Measurements from ENCODE around the gene OMP. TPM values are rescaled to one million over a fixed set of nuclear protein-coding genes. Genes with fewer than 3 reads are reported as not detected.

Gene OMP
- total RNA-seq, 1 experiment from 2014 or later, result not detected

DNA sequence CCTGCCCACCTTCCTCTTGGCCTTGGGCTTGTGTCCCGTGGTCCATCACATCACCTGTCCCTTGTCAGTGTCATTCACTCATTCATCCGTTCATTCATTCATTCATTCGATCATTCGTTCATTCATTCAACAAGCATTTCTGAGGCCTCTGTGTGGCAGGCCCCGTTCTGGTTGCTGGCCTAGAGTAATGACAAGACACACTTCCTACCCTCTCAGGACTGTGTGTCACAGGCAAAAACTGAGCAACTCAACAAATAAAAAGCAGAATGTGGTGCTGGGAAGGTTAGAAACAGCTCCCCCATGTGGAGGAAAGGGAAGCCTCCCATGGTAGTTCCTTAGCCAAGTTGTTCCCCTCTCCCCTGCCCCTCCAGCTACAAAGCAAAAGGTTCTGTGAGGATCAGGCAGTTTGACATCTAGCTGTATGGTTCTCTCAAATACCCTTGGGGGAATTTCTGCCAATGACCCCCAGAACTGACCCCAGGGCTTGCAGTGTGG, 1.6 kb upstream of the OMP start:
- Mint-ChIP-seq H3K4me1 (ENCODE audit: insufficient read depth, unreplicated experiment) (no peaks in the 10 kb centered on the region), H3K36me3 (ENCODE audit: insufficient read depth, unreplicated experiment) (no peaks in the 10 kb centered on the region), H3K27me3 (ENCODE audit: insufficient read depth, unreplicated experiment) (no peaks in the 10 kb centered on the region), H3K4me3 (ENCODE audit: unreplicated experiment) (no peak overlapping the region), H3K9me3 (ENCODE audit: unreplicated experiment) (no peaks in the 10 kb centered on the region), H3K27ac (ENCODE audit: low read depth, unreplicated experiment) (no peak overlapping the region)
- intact Hi-C loops (cut with micrococcal nuclease), result no loop called here
- TF ChIP-seq, protein P1, sequence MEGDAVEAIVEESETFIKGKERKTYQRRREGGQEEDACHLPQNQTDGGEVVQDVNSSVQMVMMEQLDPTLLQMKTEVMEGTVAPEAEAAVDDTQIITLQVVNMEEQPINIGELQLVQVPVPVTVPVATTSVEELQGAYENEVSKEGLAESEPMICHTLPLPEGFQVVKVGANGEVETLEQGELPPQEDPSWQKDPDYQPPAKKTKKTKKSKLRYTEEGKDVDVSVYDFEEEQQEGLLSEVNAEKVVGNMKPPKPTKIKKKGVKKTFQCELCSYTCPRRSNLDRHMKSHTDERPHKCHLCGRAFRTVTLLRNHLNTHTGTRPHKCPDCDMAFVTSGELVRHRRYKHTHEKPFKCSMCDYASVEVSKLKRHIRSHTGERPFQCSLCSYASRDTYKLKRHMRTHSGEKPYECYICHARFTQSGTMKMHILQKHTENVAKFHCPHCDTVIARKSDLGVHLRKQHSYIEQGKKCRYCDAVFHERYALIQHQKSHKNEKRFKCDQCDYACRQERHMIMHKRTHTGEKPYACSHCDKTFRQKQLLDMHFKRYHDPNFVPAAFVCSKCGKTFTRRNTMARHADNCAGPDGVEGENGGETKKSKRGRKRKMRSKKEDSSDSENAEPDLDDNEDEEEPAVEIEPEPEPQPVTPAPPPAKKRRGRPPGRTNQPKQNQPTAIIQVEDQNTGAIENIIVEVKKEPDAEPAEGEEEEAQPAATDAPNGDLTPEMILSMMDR (IDR thresholded peaks at IDR 0.05; ENCODE audit: unreplicated experiment), result peak; percentile 28
- BruUV-seq (replicated peaks), result no TSS peak
- ChIA-PET CTCF (interaction anchor here (0.6 to 1.5 kb wide), 6 partner anchors 10 to 456 kb away, joined by 3 to 6 read pairs (median 3); no protein-coding TSS in a partner anchor), POLR2A (interaction anchor here (0.6 to 1.4 kb wide), 2 partner anchors 10 to 545 kb away, joined by 4 to 5 read pairs; no protein-coding TSS in a partner anchor)
- peak; percentile 33 for DNase-seq (ENCODE audit: unreplicated experiment)

DNA sequence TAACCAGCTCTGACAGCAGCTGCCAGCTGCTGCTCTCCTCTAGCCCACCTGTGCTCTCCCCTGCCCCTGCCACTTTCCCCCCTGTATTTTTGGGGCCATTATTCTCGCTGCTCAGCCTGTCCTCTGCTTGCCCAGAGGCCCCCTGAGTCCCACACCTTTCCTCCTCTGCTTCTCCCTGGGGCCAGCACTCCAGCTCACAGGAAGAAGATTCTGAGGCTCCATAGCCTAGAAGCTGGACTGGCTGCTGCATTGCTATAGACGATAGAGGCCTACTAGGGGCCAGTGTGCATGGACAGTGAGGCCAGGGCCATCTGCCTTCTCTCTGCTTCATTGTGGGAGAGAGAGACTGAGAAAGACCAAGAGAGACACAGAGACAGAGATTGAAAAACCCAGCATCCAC, 679 bp downstream of the OMP start:
- intact Hi-C loops (cut with micrococcal nuclease), result no loop called here
- no TSS peak for BruUV-seq (replicated peaks)
- no peak for DNase-seq (ENCODE audit: unreplicated experiment)
- peaks cover 12% of the 10 kb centered on the region for H3K4me1 Mint-ChIP-seq (ENCODE audit: insufficient read depth, unreplicated experiment)
- CTCF ChIA-PET, result interaction anchor here (0.6 kb wide), 1 partner anchor 56 kb away, joined by 4 read pairs; no protein-coding TSS in a partner anchor
- no peak overlapping the region for H3K27ac Mint-ChIP-seq (ENCODE audit: low read depth, unreplicated experiment)
- POLR2A ChIA-PET, result no interaction called here
- no peaks in the 10 kb centered on the region for H3K27me3 Mint-ChIP-seq (ENCODE audit: insufficient read depth, unreplicated experiment)
- no peak overlapping the region for H3K4me3 Mint-ChIP-seq (ENCODE audit: unreplicated experiment)
- no peaks in the 10 kb centered on the region for H3K9me3 Mint-ChIP-seq (ENCODE audit: unreplicated experiment)
- TF ChIP-seq, protein P1 (IDR thresholded peaks at IDR 0.05; ENCODE audit: unreplicated experiment), result no peak
- no peaks in the 10 kb centered on the region for H3K36me3 Mint-ChIP-seq (ENCODE audit: insufficient read depth, unreplicated experiment)

DNA sequence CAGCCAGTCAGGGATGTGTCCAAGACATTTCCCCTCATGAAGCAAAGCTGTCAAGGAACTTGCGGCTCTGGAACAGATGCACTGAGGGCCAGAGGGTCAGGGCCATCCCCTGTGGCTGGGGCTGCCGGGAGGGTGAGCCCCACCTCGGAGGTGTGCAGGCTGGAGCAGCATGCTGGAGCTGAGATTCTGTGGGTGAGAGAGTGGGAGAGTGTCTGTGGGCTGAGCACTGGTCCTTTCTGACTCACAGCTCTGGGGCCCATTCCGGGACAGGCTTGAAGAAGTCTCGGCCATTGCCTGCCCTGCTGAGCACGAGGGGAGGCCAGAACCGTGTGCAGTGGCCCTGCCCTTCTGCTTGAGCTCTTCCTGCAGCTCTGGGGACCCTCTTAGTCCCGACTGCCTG, 2.1 kb downstream of the OMP start:
- Mint-ChIP-seq H3K4me1 (ENCODE audit: insufficient read depth, unreplicated experiment) (peaks cover 14% of the 10 kb centered on the region), H3K27me3 (ENCODE audit: insufficient read depth, unreplicated experiment) (no peaks in the 10 kb centered on the region), H3K4me3 (ENCODE audit: unreplicated experiment) (no peak overlapping the region), H3K27ac (ENCODE audit: low read depth, unreplicated experiment) (no peak overlapping the region), H3K9me3 (ENCODE audit: unreplicated experiment) (no peaks in the 10 kb centered on the region), H3K36me3 (ENCODE audit: insufficient read depth, unreplicated experiment) (no peaks in the 10 kb centered on the region)
- no TSS peak for BruUV-seq (replicated peaks)
- no peak for DNase-seq (ENCODE audit: unreplicated experiment)
- CTCF ChIA-PET, result interaction anchor here (0.6 to 4.8 kb wide), 3 partner anchors 9 to 23 kb away, joined by 3 to 44 read pairs (median 5); no protein-coding TSS in a partner anchor
- intact Hi-C loops (cut with micrococcal nuclease), result no loop called here
- TF ChIP-seq, protein P1 (IDR thresholded peaks at IDR 0.05; ENCODE audit: unreplicated experiment), result no peak
- POLR2A ChIA-PET, result no interaction called here

DNA sequence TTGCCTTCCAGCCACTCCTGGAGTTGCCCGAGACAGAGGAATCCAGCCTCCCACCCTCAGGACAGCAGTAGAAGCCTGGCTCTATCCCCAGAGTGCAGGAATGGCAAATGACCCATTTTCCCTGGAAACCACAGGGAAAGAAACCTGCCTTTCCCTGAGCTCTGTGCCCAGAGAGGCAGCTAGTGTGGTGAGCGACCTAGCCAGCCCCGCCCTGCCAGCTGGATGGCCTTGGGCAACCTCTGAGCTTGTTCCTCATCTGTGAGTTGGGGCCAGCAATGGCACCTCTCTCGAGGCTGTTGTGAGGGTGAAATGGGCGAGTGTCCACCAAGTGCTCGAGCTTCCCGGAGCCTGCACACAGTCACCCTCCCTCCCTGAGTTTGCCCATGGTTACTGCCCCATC, 3.7 kb downstream of the OMP start:
- Mint-ChIP-seq H3K36me3 (ENCODE audit: insufficient read depth, unreplicated experiment) (no peaks in the 10 kb centered on the region), H3K4me3 (ENCODE audit: unreplicated experiment) (no peak overlapping the region), H3K4me1 (ENCODE audit: insufficient read depth, unreplicated experiment) (peaks cover 14% of the 10 kb centered on the region), H3K27me3 (ENCODE audit: insufficient read depth, unreplicated experiment) (no peaks in the 10 kb centered on the region), H3K27ac (ENCODE audit: low read depth, unreplicated experiment) (no peak overlapping the region), H3K9me3 (ENCODE audit: unreplicated experiment) (no peaks in the 10 kb centered on the region)
- DNase-seq (ENCODE audit: unreplicated experiment), result peak; percentile 48
- POLR2A ChIA-PET, result no interaction called here
- intact Hi-C loops (cut with micrococcal nuclease), result no loop called here
- TF ChIP-seq, protein P1 (IDR thresholded peaks at IDR 0.05; ENCODE audit: unreplicated experiment), result no peak
- CTCF ChIA-PET, result interaction anchor here (0.5 to 4.8 kb wide), 5 partner anchors 15 to 297 kb away, joined by 3 to 44 read pairs (median 3); partner anchors contain the start of gene MYO7A
- BruUV-seq (replicated peaks), result no TSS peak

Data from MCF 10A (cell line).